HG03196 (cell line): Measurements from ENCODE around the gene GLYR1.

Source experiments
- ATAC-seq: cut with Tn5 transposase; IDR thresholded peaks from one replicate; pipeline ENCODE4 v1.9.1; 2021; ENCODE audit not compliant: unreplicated experiment

The GLYR1 gene

GRCh38 chr16:4811773-4812172 lies 35.3 kb downstream of the GLYR1 start:
- no peak for ATAC-seq

GRCh38 chr16:4811242-4811641 lies 35.8 kb downstream of the GLYR1 start:
- ATAC-seq: no peak

DNA sequence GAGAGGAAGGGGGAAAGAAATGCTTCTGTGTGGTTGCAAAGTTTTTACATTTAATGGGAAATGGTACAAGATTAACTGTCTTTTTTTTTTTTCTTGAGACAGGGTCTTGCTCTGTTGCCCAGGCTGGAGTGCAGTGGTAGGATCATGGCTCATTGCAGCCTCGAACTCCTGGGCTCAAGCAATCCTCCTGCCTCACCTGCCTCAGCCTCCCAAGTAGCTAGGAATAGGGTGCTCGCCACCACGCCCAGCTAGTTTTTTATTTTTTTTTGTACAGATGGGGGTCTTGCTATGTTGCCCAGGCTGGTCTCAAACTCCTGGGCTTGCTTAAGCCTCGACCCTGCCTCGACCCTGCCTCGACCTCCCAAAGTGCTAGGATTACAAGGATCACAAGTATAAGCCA lies 40.8 kb downstream of the GLYR1 start:
- ATAC-seq: no peak

DNA sequence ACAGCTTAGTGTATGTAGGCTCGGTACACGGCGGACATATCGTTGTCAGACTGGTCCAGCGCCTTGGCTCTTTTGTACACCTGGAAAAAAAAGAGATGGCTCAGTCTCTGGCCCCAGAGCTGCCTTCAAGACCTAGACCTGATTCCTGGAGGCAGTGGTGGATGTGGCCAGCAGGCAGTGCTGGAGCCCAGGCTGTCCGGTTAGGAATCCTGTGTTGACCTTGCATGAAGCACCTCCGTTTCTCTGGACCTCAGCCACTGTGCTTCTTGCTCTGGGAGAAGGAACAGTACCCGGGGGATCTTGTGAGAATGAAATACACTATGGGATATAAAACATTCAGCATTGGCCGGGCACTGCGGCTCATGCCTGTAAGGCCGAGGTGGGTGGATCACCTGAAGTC lies 41.9 kb downstream of the GLYR1 start:
- no peak for ATAC-seq

DNA sequence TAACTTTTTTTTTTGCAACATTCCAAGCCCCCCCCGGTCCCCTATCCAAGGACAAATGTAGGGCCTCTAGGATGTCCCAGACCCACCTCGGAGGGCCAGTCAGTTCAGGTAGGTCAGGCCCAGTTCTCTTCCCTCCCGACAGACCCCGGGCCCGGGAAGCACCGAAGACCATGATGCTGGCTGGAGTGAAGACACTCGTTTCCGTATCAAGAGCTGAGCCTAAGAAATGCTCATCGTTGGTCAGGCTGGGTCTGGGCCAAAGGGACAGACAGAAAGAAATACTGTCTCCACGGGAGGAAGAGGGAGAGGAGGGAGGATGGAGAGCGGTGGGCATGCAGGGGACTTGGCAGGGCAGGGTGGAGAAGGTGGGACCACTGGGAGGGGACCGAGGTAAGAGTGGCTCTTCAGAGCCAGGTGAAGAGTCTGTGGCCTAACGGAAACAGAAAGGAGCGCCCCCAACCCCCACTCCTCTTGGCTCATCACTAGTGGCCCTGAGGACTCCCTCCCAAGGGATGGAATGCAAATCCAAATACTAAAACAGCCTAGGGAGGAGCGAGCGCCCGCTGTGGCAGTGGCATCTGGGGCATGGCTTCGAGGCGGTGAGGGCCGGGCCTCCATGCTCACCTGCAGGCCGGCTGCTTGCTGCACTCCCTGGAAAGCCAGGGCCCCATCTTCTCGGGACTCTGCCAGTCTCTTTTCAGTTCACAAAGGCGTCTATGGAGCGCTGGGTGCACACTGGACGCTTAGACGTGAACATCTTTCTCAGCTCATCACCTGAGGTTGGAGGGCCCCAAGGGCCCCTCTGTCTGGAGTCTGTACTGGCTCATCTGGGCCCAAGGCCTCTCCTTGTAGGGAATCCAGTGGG lies 43.0 kb downstream of the GLYR1 start:
- ATAC-seq: no peak

- no peak for ATAC-seq
Observed at GRCh38 chr16:4803401-4803844, 43.7 kb downstream of the GLYR1 start.

GRCh38 chr16:4802659-4803287 lies 44.3 kb downstream of the GLYR1 start:
- peak; percentile 86 for ATAC-seq

GRCh38 chr16:4801962-4802658 lies 45.0 kb downstream of the GLYR1 start, which contains the start of gene ROGDI:
Gene ROGDI (minus strand): TSS chr16:4802633. CDS start chr16:4802571, 62 bp downstream.
- ATAC-seq: peak; percentile 44

GRCh38 chr16:4801051-4801961 lies 45.8 kb downstream of the GLYR1 start:
- no peak for ATAC-seq

- ATAC-seq: no peak
Observed at GRCh38 chr16:4800290-4801041, 46.6 kb downstream of the GLYR1 start.

DNA sequence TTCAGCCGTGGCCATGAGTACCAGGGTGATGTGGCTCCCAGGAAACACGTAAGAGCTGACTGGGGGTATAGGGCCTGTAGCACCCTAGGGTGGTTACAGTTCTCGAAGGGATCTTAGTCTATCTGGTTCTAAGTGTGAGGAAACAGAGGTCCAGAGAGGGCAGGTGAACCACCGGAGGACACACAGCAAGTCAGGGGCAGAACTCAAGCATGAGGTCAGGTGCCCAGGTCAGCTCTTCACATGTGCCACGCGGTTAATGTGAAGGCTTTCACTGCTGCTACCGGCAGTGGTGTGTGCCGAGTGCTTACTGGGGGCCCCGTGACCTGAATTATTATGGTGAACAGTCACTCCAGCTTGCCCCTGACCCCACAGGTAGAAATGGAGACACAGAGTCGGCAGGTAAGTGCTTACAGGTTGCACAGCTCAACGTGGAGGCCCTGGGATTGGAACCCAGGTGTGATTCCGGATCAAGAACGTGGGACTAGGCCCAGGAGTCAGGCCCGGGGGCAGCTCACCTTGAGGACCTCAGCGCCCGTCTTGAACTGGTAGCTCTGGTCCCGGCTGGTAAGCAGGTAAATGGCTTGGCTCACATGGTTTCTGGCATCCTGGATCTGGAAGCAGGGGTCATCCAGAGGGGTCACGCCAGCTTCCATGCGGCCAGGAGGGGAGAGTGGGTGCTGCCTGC lies 47.8 kb downstream of the GLYR1 start:
- no peak for ATAC-seq

GRCh38 chr16:4798456-4798855 lies 48.6 kb downstream of the GLYR1 start:
- ATAC-seq: no peak

- no peak for ATAC-seq
Observed at GRCh38 chr16:4797805-4798252, 49.3 kb downstream of the GLYR1 start.

- ATAC-seq: no peak
Observed at GRCh38 chr16:4796982-4797804, 49.9 kb downstream of the GLYR1 start.

DNA sequence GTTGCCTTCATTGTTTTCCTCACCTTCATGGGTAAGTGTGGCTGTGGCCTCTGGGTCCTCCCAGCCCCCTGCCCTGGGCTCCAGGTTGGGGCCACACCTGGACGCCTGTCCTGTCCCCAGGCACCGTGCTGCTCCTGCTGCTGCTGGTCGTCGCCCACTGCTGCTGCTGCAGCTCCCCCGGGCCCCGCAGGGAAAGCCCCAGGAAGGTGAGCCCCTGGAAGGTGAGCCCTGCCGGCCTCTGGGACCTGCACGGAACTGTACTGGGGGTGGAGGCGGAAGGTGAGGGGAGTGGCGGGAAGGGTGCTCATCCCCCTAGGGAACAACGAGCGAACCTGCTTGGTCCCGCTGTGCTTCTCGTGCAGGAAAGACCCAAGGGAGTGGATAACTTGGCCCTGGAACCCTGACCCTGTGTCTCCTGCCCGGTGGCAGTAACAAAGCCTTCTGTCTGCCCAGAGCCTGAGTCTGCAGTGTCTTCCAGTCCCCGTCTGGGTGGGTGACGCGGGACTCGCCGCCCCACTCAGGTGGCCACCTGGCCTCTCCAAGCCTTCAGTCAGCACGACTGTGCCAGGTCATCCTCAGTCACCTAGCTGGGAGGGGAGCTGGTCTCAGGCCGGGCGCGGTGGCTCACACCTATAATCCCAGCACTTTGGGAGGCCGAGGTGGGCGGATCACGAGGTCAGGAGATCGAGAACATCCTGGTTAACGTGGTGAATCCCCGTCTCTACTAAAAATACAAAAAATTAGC lies 51.1 kb downstream of the GLYR1 start:
- no peak for ATAC-seq

DNA sequence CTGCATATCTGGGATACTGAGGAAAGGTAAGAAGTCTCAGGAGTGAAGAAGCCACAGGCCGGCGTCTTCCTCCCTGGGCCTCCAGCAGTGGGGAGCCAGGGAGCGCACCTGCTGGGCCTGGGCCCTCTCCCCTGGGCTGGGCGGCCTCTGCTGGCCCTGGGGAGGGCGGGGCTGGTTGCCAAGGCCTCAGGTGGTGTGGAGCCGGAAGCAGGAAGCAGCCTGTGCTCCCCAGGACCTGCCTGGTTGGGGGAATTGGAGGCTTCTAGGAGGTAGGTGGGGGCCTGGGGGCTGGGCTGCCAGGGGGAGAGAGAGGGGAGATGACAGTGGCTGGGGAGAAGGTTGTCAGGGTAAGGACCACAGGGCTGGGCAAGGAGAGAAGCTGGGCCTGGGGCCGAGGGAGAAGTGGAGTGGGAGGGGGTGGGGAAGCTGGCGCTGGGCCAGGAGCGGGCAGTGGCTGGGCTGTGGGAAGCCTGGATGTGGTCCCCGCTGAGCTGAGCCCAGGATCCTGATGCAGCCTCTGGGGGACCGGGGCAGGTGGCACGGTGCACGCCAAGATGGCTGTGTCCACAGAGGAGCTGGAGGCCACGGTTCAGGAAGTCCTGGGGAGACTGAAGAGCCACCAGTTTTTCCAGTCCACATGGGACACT lies 51.8 kb downstream of the GLYR1 start, which contains the start of gene SMIM22:
Gene SMIM22, plus strand, starts transcription at position 189 of the 647 bp plus-strand sequence. Its CDS starts 366 bp downstream, at position 555.
- no peak for ATAC-seq

DNA sequence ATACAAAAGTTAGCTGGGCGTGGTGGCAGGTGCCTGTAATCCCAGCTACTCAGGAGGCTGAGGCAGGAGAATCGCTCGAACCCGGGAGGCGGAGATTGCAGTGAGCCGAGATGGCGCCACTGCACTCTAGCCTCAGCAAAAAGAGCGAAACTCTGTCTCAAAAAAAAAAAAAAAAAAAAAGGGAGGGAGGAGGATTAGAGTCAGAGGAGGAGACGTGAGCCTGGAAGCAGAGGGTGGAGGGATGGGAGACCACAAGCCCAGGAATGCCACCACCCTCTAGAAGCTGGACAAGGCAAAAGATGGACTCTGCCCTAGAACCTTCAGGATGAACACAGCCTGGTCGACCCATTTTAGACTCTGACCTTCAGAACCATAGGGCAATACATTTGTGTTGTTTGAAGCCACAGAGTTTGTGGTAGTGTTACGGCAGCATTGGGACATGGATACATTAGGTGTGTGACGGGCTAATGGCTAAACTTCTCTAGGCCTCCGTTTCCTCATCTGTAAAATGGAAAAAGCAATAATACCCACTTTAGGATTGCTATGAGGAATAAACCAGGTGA lies 54.1 kb downstream of the GLYR1 start:
- no peak for ATAC-seq
